Skin of body (tissue), 3 donors: ENCODE measurements around the gene SPINK9. TPM values are rescaled to one million over a fixed set of nuclear protein-coding genes. Genes with fewer than 3 reads are reported as not detected.

Experiments
- DNase-seq: peaks from one replicate; lab custom pipeline; 2025; lab: John Stamatoyannopoulos, UW
- small RNA-seq: library from RNA; depleted of rRNA; stranded (forward); fragments of <200 nt; gene quantifications from one replicate; pipeline ENCODE3, GENCODE V24; 2014; ENCODE audit warnings: low replicate concordance
- total RNA-seq: library from RNA; depleted of rRNA; stranded (reverse); fragments of >200 nt; gene quantifications from one replicate; pipeline ENCODE4 v1.2.3, GENCODE V29; 2014

Gene SPINK9
- total RNA-seq, 1 donor from 2014 or later = not detected

DNA sequence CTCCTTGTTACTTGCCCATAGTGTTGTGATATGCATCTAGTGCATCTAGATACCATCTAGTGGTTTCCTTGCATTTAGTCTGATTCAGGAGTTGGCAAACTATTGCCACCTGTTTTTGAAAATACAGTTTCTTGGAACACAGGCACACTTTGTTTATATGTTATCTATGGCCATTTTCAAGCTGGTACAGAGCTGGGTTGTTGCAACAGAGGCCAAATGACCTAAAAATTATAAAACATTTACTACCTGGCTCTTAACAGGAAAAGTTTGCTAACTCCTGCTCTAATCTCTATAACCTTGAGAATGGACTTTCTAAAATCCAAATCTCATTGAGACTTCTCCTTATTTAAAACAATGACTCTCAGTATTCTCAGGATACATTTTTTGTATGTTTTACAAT is 29.0 kb downstream of the SPINK9 start:
- DNase-seq = no peak

DNA sequence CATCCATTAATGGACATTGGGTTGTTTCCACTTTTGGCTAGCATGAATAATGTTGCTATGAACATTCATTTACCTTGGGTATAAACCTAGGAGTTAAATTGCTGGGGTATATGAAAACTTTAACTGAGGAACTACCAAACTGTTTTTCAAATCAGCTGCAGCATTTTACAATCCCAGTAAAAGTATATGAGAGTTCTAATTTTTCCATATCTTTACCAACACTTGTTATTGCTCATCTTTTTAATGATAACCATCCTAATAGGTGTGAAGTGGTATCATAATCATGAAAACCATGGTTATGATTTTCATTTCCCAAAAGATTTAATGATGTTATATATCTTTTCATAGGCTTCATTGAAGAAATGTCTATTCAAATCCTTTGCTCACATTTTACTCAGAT is 32.9 kb downstream of the SPINK9 start:
- no peak for DNase-seq

DNA sequence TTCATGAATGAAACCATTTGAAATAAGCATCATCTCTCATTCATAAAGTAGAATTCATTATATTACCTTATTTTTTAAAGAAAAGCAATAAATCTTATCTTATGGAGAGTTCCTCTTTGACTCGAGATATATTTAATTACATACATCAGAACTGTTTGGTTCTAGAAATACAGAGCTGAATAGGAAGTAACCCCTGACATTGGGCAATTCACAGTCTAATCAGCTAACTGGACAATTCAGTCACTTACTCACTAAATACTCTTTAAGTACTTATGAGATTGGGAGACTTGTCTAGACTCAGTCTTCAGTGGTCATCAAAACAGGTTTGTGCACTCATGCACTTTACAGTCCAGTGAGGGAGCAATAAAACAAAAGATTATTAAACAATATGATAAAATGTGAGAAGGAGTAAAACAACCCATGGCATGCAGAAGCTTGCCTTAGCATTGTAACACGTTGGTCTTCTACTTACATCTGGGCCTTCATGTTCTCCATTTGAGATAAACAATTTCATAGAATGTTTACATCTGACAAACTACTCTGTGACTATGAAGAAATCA is 36.9 kb downstream of the SPINK9 start:
- DNase-seq = no peak

DNA sequence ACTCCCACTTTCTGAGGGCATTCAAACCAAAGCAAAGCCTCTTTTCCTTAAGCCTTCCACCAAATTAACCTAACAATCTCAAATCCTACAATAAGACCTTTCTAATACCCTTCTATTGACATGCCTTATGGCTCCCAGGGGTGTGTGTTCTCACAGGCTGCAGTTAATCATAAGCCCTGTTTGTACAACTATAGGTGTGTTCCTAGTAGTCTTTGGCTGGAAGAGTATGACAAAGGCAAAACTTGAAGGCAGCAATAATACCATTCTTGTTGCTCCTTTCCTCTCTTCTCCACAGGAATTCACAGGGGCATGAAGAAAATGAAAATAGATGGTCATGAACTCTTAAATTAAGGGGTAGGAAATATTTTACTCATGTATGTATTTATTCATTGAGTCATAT is 37.5 kb downstream of the SPINK9 start:
- no peak for DNase-seq

DNA sequence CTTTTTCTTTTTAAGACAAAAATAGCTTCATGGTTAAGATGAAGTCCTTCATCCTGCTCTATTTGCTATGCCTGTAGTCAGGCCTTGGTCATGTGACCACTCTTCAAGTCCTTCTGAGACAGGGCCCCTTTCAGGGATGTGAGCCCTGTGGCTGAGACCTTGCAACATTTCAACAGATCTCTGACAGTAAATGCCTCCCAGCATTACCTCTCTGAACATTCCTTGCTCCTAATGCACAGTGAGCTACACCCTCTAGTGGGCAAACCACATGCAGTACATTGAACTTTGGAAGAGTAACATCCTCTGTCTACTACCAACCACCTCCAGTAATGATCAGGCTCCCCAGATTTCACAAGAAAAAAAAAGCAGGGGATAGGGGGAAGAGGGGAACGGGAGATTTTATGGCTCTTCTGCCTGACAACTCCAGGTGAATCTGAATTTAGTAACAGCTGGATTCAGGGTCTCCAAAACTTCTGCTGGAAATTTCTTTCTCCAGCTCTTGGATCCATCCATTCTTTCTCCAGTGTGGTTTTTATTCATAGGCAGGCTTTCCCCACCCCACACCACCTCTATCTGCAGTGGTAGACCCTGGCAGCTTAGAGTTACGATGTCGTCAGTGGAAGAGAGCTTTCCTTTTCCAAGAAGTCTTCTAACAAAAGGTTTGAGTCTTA is 39.5 kb downstream of the SPINK9 start:
- peak; percentile 7 for DNase-seq

DNA sequence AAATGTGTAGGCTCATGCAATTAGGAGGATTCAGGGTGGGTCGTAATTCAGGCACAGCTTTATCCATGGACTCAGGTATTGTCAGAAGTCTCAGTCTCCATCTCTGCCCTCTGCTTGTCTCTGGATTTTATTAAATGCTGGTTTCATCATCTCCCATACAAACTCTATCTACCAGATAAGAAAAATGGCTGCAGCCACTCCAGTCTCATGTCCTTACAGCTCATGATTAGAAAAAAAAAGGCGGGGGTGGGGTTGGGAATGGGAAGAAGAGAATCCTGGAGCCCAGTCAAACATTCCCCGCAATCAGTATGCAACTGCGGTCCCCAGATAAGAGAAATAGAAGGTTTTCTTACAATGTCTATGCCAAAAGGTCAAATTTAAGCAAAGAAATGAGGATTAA is 40.8 kb downstream of the SPINK9 start:
- no peak for DNase-seq

DNA sequence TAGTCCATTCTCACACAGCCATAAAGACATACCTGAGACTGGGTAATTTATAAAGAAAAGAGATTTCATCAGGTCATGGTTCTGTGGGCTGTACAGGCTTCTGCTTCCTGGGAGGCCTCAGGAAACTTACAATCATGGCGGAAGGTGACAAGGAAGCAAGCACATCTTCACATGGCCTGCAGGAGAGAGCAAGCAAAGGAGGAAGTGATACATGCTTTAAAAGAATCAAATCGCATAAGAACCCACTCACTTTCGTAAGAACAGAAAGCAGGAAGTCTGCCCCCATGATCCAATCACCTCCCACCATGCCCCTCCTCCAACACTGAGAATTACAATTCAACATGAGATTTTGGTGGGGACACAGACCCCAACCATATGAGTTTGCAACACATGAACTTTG is 43.3 kb downstream of the SPINK9 start:
- no peak for DNase-seq

DNA sequence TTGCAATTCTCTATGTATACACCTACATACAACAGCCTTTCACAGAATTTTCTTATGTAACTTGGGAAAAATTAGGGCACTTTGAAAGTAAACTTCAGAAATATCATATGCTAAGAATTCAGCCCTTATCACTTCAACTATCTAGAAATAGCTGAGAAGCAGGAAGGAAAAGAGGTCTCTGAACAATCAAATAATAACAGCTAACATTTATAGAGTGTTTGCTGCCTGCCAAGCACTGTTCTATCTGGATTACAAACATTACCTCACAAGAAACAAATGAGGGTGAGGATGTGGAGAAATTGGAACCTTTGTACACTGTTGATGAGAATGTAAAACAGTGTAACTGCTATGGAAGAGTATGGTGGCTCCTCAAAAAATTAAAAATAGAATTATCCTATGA is 44.0 kb downstream of the SPINK9 start:
- no peak for DNase-seq

DNA sequence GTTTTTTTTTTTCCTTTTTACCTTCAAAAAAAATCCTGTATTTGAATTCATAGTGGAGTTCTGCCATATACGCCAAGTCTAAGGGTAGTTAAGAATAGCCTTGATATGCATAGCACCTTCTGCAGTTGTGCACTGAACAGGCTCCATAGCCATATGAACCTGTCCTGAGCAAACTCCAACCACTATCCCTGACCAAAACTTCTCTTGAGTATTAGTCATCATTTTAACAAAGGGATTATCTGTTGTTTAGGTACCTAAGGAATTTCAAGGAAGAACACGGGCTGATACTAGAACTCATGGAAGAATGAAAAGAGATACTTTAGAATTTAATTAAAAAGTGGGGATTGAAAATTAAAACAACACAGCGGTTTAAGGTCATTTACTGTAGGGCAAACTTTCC is 46.5 kb downstream of the SPINK9 start:
- no peak for DNase-seq

DNA sequence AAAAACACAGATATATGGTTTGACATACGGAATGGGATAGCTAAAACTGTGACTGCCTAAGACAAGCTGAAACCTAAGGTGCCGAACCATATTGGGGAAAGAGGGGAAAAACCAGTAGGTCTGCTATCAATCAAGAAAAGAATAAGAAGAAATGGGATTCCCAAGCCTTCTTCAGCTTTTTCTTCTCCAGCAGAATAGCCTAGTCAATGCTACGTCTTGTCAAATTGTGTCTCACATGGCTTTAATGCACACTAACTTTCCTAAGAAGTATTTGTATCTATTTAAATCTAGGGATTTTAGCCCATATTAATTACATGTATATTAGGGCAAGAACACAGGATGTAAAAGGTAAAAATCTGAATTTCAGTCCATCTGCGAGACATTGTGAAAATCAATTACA is 47.6 kb downstream of the SPINK9 start:
- DNase-seq = peak; percentile 45

DNA sequence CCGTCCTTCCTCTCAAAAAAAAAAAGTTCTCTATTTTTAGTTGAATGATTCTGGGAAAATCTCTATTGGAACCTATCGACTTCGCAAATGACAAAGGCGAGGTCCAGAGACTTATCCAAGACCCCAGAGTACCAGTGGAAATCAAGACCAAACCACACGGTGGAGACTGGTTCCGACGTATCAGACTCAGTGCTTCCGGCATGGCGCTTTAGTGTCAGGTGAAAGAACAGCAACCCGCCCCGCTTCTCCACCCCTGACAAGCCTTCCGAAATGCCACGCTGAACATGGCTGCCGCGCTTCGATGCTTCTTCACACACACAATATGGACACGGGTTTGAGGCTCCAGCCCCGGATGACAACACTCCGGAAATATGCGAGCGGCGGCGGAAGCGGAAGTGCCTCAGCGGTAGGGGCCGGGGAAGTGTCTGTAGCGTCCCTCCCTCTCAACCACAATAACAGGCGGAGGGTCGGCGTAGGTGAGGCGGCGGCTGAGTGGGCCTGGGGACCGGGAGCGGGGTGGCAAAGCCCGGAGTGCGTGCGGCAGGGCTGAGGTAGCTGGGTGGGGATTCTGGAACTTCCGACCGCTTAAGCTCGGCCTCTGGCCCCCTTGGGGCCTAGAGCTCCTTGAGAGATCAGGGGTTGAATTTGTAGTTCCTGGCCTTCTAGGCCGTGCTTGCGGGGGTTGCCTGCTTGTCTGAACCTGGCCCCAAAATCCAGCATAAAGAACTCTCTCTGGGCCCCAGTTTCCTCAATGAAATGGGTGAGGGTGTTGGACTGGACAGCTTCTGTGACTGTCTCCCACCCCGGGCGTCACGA is 48.4 kb downstream of the SPINK9 start, which contains the start of gene FBXO38:
TSS of gene FBXO38 (plus strand) at position 395 of the 816 bp plus-strand sequence. CDS start 10,819 bp downstream, outside the sequence.
- DNase-seq = peak; percentile 98

DNA sequence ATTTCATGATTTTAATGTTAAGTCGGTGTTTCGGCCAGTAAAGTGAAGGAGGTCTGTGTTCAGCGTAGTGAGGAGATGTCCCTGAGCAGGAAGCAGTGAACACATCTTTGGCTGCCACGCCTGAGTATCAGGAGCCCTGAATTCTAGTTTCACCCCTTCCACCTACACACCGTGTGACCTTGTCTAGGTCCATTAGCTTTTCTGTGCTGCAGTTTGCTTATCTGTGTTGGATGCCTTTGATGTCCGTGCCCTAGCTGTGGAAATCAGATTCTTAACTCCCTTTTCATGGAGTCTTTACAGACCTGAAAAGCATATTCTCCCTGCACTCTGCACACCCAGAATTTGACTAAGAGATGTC is 49.0 kb downstream of the SPINK9 start:
- DNase-seq = no peak

DNA sequence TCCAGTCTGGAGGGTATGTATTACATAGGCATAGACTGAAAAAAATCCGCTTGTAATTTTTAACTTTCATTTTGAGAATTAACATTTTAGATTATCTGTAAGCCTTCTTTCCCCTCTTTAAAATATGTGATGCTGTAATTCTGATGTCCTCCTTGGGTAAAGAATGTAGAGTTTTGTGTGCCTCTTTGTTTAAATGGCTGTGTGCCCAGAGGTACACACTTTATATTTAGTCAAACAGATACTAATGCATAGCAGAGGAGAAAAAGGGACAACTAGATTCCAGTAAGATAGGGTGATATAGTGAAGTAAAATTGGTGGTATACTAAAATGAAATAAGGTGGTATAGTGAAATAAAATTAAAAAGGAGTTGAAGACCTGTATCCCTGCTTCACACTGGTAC is 49.7 kb downstream of the SPINK9 start:
- no peak for DNase-seq

DNA sequence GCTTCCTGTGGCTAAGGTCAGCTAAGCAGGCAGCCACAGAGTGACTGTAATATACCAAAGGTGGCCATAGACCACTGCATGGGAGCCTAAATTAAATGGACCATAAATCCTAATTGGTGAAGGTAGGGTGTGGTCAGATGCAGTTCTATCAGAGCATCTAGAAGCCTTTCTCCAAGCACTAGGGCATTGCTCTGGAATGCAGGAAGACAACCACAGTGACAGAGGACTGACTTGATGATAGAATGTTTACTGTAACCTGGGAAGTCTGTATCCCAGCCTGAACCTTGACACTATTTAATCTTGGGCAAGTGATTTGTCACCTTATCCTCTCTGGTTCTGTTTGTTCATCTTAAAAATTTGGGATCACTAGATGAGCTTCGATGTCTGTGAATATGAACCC is 50.7 kb downstream of the SPINK9 start:
- DNase-seq = no peak

DNA sequence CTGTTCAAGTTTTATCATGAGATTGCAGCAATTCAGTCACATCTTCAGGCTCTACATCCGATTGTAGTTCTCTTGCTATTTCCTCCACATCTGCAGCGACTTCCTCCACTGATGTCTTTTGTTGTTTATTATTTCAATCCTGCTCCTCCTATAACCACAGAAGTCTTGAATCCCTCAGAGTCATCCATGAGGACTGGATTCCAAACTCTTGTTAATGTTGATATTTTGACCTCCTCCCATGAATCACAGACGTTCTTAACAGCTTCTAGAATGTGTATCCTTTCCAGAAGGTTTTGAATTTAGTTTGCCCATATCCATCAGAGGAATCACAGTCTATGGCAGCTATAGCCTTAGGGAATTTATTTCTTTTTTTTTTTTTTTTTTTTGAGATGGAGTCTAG is 52.0 kb downstream of the SPINK9 start:
- no peak for DNase-seq

DNA sequence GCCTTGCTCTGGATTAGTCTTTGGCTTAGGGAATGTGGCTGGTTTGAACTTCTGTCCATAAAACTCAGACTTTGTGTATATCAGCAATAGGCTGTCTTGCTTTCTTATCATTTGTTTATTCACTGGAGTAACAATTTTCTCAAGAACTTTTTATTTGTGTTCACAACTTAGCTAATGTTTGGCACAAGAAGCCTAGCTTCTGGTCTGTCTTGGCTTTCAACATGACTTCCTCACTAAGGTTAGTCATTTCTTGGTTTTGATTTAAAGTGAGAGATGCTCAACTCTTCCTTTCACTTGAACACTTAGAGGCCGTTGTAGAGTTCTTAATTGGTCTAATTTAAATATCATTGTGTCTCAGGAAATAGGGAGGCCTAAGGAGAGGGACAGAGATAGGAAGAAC is 53.3 kb downstream of the SPINK9 start:
- DNase-seq = no peak

Small RNAs within 50 kb of the gene (small RNA-seq; reads per million reads assigned to genes)
- gene RF00017 = not detected

Other genes with a start within 250 kb of the SPINK9 start
- not detected for gene SPINK14, start 167.0 kb upstream of the SPINK9 start, total RNA-seq
- not detected for gene SPINK6, start 132.5 kb upstream of the SPINK9 start, total RNA-seq
- gene MARCOL, start 97.0 kb upstream of the SPINK9 start, total RNA-seq = not detected
- gene SPINK13, start 66.8 kb upstream of the SPINK9 start, total RNA-seq = not detected
- 0.59 TPM for gene SPINK7, start 23.1 kb upstream of the SPINK9 start, total RNA-seq
- 48.8 TPM for gene FBXO38, start 48.4 kb downstream of the SPINK9 start, total RNA-seq